ENCODE data around the gene SIM1. TPM values are rescaled to one million over a fixed set of nuclear protein-coding genes. Genes with fewer than 3 reads are reported as not detected.
A peak's percentile ranks its signal among the peaks of the same experiment; 100 is the strongest.

SIM1 gene, protein sequence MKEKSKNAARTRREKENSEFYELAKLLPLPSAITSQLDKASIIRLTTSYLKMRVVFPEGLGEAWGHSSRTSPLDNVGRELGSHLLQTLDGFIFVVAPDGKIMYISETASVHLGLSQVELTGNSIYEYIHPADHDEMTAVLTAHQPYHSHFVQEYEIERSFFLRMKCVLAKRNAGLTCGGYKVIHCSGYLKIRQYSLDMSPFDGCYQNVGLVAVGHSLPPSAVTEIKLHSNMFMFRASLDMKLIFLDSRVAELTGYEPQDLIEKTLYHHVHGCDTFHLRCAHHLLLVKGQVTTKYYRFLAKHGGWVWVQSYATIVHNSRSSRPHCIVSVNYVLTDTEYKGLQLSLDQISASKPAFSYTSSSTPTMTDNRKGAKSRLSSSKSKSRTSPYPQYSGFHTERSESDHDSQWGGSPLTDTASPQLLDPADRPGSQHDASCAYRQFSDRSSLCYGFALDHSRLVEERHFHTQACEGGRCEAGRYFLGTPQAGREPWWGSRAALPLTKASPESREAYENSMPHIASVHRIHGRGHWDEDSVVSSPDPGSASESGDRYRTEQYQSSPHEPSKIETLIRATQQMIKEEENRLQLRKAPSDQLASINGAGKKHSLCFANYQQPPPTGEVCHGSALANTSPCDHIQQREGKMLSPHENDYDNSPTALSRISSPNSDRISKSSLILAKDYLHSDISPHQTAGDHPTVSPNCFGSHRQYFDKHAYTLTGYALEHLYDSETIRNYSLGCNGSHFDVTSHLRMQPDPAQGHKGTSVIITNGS
- under 1 TPM in 1 of 2 donors, not detected in 1; under 0.01 TPM for total RNA-seq
- polyA plus RNA-seq: not detected

DNA sequence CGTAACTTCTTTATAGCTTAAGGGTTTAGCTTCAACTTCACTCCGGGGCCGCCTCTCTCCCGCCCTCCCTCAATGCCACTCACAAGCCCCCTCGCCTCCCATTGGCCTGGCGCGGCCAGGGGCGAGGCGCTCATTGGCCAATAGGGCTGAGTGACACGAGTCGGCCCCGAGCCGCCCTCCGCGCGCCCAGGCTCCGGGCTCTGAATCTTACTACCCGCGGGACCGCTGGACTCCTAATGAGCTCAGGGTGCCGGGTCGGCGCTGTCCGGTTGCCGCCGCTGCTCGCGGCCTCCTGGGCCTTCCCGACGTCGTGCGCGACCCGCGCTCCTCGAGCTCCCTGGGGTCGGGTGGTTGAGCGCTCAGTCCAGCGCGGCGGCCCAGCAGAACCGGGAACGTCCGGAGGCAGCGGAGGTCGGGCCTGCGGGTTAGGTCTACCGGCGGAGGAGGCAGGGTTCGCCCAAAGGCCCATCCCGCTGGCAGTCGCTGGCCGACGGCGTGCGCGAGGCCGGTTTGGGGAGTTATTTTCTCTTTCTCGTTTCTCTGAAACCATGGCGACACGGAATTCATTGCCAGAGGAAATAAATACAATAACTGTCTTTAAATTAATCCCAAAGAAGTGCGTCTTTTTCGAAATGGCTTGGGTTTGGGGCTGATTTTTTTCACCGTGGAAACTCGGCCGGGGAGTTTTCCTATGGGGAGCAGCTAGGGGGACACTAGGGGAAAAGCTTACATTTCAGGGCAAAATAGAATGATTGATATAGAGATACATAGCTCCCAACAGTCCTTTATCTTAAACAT, at the start of gene SIM1:
TSS of gene SIM1 (minus strand) at position 19 of the 798 bp plus-strand sequence. CDS start 1,453 bp downstream, outside the sequence.
- Histone ChIP-seq H3K27ac (ENCODE audit: low read depth in 1 of 2, low read length in 2 of 2) (no peak within 1 kb of the TSS), H3K9ac (ENCODE audit: low read depth in 1 of 2, low read length in 2 of 2) (no peak within 1 kb of the TSS), H3K36me3 (ENCODE audit: control insufficient read depth in 4 of 4, insufficient read depth in 3 of 4, low read depth in 1 of 4, low read length in 3 of 4) (no peaks in the 10 kb centered on the region), H3K9me3 (ENCODE audit: control insufficient read depth in 4 of 4, low read length in 3 of 4) (peaks cover 0 to 18% (median 5%) of the 10 kb centered on the region in 4 donors), H3K4me3 (ENCODE audit: low read depth in 1 of 3, low read length in 3 of 3) (peak within 1 kb of the TSS in 1 of 3 donors; percentile 13), H3K27me3 (ENCODE audit: control insufficient read depth in 4 of 4, insufficient read depth in 4 of 4, low read length in 3 of 4) (peaks cover 15 to 65% (median 26%) of the 10 kb centered on the region in 4 donors), H3K4me1 (ENCODE audit: control insufficient read depth in 4 of 4, insufficient read depth in 4 of 4, low read length in 3 of 4) (peaks cover 3 to 19% (median 5%) of the 10 kb centered on the region in 4 donors)
- 12% methylated on average over 66 of the region's 66 CpGs for WGBS
- peak; percentile 59 for DNase-seq (ENCODE audit: low spot score)
- TF ChIP-seq ZBTB33 (IDR thresholded peaks at IDR 0.05): no peak
- no peak for TF ChIP-seq HNF4A (conservative IDR thresholded peaks at IDR 0.05)
- no peak for TF ChIP-seq EGR1 (IDR thresholded peaks at IDR 0.05; ENCODE audit: low read depth in 2 of 2)
- TF ChIP-seq FOXA1 (IDR thresholded peaks at IDR 0.05): no peak
- no peak for TF ChIP-seq SP1 (IDR thresholded peaks at IDR 0.05)
- no peak for TF ChIP-seq YY1 (IDR thresholded peaks at IDR 0.05)
- TF ChIP-seq ATF3 (IDR thresholded peaks at IDR 0.05): no peak
- no peak for TF ChIP-seq HNF4G (IDR thresholded peaks at IDR 0.05)
- TF ChIP-seq JUND (IDR thresholded peaks at IDR 0.05): no peak
- TF ChIP-seq, protein P1, sequence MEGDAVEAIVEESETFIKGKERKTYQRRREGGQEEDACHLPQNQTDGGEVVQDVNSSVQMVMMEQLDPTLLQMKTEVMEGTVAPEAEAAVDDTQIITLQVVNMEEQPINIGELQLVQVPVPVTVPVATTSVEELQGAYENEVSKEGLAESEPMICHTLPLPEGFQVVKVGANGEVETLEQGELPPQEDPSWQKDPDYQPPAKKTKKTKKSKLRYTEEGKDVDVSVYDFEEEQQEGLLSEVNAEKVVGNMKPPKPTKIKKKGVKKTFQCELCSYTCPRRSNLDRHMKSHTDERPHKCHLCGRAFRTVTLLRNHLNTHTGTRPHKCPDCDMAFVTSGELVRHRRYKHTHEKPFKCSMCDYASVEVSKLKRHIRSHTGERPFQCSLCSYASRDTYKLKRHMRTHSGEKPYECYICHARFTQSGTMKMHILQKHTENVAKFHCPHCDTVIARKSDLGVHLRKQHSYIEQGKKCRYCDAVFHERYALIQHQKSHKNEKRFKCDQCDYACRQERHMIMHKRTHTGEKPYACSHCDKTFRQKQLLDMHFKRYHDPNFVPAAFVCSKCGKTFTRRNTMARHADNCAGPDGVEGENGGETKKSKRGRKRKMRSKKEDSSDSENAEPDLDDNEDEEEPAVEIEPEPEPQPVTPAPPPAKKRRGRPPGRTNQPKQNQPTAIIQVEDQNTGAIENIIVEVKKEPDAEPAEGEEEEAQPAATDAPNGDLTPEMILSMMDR (IDR thresholded peaks at IDR 0.05; ENCODE audit: low read depth, low read length, missing input control): no peak
- no peak for TF ChIP-seq GABPA (IDR thresholded peaks at IDR 0.05 in 1 of 2, conservative IDR thresholded peaks at IDR 0.05 in 1 of 2)
- TF ChIP-seq, protein P2, sequence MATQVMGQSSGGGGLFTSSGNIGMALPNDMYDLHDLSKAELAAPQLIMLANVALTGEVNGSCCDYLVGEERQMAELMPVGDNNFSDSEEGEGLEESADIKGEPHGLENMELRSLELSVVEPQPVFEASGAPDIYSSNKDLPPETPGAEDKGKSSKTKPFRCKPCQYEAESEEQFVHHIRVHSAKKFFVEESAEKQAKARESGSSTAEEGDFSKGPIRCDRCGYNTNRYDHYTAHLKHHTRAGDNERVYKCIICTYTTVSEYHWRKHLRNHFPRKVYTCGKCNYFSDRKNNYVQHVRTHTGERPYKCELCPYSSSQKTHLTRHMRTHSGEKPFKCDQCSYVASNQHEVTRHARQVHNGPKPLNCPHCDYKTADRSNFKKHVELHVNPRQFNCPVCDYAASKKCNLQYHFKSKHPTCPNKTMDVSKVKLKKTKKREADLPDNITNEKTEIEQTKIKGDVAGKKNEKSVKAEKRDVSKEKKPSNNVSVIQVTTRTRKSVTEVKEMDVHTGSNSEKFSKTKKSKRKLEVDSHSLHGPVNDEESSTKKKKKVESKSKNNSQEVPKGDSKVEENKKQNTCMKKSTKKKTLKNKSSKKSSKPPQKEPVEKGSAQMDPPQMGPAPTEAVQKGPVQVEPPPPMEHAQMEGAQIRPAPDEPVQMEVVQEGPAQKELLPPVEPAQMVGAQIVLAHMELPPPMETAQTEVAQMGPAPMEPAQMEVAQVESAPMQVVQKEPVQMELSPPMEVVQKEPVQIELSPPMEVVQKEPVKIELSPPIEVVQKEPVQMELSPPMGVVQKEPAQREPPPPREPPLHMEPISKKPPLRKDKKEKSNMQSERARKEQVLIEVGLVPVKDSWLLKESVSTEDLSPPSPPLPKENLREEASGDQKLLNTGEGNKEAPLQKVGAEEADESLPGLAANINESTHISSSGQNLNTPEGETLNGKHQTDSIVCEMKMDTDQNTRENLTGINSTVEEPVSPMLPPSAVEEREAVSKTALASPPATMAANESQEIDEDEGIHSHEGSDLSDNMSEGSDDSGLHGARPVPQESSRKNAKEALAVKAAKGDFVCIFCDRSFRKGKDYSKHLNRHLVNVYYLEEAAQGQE (IDR thresholded peaks at IDR 0.05): no peak
- TF ChIP-seq RAD21 (IDR thresholded peaks at IDR 0.05): no peak
- no peak for TF ChIP-seq MAX (IDR thresholded peaks at IDR 0.05)

Data from liver (tissue), 9 donors.